ENCODE results near the gene SLC45A1.
"Not testable (repeated sequence)": the region's sequence is repeated elsewhere in the genome, so short reads cannot be mapped to it uniquely, and the experiment has no call there.

Gene SLC45A1

DNA sequence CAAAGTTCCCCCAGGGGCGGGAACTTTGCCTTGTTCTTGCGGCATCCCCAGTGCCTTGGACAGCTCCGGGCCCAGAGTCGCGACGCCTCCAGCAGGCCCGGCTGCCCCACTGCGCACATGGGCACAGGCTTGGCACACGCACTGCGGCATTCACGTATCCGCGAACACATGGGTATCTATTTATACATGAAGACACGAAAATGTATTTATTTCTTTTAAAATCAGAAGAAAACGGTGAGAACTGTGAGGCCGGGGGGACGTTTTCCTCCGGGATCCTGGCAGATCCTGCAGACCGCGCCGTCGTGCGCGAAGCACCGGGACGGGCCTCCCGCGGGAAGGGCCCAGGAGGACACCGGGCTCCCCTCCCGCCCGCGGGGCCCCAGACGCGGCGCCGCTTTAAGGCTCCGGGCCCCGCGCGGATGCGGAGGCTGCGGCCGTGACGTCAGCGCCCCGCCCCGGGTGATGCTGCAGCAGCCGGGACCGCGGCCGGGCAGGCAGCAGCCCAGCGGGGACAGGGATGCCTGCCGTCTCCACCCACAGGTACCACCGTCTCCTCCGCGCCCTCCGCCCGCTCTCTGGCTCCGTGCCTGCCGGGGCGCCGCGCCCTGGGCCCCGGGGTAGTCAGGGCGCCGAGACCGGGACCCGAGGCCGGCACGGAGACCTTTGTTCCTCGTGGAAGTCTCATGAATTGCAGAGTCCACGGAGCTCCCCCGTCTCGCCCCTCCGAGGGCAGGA is at the start of gene SLC45A1:
SLC45A1 (plus strand) TSS at position 468 of the 735 bp plus-strand sequence. CDS start 6,216 bp downstream, outside the sequence.
- peak; percentile 62 for DNase-seq

DNA sequence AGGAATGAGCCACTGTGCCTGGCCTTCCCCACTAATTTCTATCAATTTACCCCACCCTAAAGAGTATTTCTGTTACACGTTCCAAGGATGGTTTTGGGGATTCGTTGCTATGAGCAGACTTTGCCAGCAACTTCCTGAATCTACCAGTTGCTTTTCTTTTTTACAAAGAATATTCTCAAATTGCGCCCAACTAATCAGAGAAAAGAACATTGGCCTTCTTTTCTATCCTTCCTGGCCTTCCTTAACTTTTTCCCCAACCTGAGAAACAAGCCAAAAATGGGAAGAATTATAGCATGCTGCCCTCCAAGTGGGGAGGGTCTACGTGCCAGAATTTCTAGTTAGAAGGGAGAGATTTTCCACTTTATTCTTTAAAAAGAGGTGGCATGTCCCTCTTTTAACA is 44.9 kb upstream of the SLC45A1 start:
- no peak for DNase-seq

DNA sequence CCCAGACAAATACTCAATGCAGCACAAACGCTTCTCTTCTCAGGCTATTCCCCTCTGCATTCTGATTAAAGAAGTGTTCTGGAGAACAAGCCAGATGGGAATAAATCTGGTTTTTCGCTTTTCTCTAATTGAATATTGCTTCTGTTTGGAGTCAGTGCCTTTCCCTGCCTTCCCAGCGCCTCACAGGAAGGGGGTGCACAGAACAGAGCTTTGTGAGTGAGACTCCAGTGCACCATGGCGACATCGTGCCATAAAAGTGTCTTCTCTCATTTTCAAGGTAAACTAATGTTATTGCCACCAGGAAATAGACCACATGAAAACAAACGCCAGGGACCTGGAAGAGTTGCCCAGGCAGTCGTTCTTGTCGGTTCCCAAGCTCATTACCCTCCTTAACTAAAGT is 43.6 kb upstream of the SLC45A1 start:
- DNase-seq, result no peak

DNA sequence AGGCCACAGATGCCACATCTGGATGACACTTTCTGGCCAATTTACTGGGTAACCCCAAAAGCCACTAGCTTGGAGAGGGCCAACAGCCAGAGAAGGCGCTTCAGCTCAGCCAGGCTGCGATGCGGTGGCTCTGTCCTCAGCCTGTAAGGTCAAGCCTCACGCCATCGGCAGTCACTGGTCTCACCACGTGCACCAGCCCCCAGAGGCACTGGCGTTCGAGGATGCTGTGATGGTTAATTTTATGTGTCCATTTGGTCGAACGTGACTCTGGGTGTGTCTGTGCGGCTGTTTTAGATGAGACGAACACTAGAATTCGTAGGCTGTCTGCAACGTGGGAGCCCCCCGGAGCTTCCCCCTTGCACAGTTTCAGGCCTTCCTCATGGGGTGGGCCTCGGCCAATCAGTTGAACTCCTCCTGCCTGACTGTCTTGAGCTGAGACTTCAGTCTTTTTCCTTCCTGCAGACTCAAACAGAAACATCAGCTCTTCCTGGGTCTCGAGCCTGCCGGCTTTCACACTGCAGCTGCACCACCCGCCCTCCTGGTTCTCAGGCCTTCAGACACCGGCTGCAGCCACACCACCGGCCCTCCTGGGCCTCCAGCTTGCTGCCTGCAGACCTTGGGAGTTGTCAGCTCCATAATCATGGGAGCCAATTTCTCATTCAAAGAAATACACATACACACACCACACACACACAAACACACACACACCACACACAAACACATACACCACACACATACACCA is 41.6 kb upstream of the SLC45A1 start:
- no peak for DNase-seq

DNA sequence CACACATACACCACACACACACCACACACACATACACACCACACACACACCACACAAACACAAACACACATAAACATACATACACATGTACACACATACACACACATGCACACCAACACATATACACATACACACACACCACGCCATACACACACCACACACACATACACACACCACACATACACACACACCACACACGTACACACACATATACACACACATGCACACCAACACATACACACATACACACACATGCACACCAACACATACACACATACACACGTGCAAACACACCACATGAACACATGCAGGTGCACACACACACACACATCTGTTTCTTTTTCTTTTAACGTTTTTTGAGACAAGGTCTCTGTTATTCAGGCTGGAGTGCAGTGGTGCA is 41.0 kb upstream of the SLC45A1 start:
- DNase-seq, result no peak

DNA sequence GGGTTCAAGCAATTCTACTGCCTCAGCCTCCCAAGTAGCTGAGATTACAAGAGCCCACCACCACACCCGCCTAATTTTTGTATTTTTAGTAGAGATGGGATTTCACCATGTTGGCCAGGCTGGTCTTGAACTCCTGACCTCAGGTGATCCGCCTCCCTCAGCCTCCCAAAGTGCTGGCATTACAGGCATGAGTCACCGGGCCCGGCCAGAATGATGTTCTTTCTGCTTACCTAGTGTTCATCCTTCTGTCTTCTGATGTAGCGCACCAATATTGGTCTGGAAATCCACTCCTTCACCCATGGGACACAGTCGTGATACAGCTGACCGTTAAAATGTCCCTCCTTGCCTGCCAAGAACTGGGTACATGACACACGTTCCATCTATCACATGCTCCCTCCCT is 39.2 kb upstream of the SLC45A1 start:
- not testable (repeated sequence) for DNase-seq

DNA sequence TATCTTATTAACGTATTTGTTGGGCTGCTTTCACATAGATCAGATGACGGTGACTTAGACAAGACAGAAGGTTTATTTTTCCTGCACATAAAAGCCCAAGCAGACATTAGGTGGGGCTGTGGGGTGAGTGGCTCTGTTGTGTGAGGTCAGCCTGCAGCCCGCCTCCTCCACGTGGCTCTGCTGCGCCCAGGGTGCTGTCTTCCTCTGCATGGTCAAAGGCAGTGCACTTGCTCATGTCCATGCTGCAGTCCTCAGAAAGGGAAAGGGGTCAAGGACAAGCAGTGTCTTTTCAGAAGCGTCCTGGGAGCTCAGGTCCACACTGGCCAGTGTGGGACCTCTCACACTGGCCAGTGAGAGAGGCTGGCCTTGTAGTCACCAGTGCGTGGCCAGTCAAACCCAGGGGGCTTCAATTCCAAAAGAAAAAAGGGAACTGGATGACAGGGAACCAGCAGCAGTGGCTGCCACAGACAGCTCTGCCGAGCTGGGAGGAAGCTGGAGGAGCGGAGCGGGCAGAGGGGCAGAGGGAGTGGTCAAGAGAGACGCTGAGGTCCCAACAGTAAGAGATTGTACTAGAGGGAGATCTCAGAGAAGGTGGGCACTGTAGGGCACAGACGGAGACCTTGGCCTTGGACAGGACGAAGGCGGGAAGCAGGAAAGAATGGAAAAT is 35.9 kb upstream of the SLC45A1 start:
- no peak for DNase-seq

DNA sequence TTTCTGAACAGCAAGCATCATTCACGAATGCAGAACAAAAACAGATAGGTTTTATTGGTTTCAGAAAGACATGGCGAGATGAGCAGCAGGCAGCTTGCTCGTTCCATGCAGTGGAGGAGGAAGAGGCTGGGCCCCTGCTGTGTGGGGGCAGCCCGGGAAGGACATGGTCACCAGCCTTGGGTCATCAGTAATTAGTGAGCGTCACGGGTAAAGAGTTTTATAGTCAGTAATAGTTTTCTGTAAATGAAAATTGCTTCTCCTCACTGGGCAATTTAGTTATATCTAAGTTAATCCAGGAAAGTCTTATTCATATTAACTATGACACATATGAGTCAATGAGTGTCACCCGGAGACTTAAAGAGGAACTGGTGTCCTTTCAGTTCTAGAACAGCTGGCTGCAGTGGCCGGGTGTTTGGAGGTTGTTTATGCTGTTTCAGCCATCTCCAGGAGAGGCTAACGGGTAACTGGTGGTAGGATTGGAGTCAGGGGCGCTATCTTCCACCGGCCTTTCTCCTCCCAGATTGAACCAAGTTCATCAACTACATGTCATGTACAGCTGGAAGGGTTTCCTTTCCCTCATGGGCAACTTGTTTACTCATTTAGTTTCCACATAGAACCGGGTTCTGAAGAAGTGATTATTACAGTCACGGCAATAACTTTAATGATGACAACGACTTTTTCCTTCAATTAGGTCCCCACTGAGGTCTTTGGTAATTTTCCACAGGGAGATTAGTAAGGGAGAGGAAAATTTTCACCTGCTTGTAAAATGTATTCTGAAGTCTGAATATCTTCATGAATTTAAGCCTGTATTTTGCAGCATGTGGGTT is 34.6 kb upstream of the SLC45A1 start:
- no peak for DNase-seq

DNA sequence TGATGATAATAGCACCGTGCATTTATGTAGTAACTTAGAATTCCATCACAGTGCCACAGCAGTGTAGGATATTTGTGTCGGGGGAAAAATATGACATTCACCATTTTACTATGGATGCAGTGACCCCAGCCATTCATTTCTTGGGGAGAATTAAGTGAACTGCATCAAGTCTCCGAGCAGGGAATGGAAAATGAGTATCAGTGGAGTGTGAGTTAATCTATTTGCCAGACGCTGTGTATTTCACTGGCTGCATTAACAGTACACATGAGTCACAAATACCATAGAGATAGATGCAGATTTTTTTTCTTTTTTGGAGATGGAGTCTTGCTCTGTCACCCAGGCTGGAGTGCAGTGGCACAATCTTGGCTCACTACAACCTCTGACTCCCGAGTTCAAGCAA is 33.8 kb upstream of the SLC45A1 start:
- DNase-seq, result no peak

DNA sequence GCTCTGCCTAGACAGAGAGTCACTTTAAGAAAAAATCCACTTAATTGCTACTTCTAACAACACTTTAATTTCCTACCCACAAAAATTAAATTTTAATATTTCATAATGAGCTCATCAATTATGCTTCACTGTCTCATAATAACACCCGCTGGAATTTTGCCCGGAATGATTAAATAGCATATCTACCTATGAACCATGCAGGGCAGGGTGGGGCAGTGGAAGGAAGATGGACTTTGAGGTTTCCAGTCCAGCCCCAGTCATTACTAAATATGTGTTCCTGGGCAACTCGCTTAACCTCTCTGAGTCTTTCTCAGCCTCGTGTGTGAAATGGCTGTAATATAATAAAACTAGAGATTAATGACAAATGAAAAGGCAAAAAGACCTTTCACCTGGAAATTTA is 32.8 kb upstream of the SLC45A1 start:
- no peak for DNase-seq

DNA sequence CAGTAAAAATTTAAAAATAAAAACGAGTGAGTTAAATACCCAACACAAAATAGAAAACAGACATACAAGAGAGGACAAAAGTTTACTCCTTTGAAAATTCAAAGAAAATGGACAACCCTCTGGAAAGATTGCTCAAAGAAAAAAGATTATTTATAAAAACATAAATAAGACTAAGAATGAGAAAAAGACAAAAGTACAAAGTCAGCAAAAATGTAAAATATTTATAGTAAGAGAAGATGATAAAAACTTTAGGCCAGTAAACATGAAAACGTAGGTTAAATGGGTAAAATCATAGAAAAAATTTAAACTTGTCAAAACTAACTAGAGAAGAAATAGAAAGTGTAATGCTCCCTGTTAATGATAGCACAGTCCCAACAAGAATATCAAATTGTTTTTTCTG is 31.9 kb upstream of the SLC45A1 start:
- DNase-seq, result no peak

DNA sequence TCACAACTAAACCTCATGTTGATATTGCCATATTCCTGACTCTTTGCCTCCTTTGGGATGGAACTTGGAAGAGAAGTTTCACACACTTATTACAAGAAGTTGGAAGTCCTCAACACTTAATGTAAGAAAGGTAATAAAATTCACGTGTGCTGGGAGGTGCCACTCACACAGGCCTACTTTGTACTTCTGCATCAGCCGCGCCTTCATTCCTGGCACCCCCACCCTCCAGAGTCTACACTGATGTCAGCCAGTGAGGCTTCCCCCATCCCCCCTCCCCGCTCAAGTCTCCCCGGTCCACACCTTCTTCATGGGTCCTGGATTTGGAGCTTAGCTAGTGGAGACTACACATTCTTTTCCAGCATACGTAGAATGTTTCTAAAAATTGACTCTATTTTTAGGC is 24.8 kb upstream of the SLC45A1 start:
- DNase-seq, result no peak

DNA sequence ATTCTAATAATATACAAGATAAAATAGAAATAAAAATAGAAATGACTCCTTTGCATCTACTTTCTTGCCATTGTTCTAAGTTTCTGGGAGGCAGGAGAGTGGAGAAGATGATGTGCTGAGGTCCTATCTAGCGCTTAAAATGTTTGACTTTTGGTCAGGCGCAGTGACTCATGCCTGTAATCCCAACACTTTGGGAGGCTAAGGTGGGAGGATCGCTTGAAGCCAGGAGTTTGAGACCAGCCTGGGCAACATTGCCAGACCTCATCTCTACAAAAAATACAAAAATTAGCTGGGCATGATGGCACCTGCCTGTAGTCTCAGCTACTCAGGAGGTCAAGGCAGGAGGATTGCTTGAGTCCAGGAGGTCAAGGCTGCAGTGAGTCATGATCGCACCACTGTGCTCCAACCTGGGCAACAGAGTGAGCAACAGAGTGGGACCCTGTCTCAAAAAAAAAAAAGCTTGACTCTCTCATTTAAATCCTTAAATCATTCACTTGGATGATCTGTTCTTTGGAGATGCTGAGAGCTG is 24.2 kb upstream of the SLC45A1 start:
- no peak for DNase-seq

DNA sequence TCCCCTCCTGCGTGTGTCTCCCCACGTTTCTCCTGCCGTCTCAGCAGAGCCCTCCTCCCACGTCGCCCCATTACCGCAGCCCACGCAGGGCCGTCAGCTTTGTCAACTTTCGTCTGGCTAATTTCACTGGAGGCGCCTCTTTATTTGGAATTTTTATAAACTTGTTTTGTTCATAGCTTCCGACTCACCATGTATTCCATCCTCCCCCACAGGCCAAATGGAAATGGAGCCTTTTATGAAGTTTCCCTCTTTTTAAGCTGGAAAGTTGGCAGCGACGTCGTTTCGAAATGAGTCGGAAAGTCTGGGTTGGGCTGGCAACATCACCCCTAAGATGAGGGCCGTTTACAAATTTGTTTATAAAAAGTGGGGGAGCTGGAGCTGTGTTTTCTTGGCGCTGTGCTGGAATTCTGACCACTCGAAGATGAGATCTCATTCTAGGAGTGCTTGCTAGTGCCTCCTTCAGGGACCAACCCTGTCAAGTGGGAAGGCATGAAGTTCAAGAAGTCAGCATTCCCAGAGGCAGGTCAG is 23.7 kb upstream of the SLC45A1 start:
- no peak for DNase-seq

DNA sequence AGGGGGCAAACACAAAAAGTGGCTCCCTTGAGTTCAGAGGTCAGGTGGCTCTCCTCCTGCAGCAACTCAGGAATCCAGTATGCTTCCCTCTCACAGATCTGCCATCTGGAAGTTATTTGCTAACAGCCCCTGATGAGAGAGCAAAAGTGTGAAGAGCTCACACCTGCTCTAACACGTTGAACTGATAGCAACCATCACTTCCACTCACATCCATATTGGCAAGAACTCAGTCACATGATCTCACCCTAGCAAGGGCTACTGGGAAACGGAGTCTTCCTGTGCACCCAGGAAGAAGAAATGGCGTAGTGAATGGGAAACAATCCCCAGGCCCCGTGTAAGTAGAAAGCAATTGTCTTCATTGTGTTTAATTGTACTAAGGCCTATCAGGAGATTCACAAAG is 20.7 kb upstream of the SLC45A1 start:
- DNase-seq, result peak; percentile 92

DNA sequence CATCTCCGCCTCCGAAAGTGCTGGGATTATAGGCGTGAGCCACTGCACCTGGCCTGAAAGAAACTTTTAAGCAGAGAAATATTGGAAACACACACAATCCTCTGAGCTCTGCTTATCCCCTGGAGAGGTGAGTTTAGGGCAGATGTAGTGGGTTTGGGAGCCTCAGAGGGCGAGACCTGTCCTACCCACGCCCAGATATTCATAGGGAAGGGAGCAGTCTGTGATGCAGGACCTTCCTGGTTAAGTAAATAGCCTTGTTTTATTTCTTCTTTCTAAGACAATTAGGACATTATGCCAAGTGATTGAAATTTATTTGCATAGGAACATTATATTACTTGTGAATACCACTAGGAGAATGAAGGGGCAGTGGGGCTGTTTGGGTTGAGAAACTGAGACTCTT is 18.0 kb upstream of the SLC45A1 start:
- DNase-seq, result no peak

DNA sequence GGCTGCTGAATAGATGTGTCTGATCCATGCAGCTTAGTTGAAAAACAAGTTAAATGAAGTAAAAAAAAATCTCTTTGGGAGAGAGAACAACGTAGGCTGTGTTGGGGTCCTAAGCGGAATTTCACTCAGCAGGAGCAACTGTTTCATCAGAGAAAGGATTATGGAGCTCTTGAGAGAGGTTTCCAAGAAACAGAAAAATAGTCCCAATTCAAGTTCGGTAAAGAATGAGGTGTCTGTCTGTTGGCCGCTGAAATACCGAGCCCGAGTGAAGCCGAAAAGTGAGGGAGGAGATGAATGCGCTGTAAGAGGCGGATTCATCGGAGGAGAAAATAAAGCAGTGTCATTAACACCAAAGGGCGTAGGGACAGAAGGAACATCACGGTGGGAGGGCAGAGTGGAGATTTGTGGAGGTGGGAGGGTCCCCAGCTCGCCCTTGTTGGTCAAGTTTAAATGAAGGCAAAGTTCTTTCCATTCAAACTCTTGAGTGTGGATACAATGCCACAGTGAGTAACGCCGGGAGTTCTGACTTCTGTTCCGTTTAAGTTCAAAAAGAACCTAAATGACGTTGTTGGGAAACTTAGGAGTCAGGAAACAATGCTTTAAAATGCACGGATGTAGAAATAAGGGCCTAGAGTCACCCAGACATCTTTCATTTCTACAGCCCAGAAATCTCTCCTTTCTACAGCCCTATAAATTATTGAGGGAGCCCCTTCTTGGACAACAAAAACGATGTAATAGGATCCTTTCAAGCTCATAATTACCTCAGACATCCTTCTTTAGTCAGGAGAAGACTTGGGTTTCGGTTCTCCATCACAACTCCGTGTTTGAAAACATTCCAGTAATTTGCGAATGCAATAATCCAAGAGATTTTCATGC is 15.6 kb upstream of the SLC45A1 start:
- no peak for DNase-seq

DNA sequence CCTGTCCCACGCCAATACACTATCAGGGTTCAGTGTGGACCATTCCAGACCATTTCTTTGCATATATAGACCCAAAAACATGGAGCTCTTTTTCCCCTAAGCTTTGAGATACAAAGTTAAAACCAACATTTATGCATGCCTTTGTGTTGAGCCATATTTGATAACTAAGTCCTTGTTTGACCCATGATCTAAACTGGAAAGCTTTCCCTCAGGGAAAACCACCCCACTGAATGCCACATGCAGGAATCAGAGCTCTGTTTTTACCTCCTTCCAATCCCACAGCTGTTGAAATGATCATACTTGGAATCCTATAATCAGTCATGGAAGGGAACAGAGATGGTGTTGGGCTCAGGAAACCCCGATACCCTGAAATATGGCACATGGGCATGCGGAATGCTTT is 14.8 kb upstream of the SLC45A1 start:
- DNase-seq, result no peak

DNA sequence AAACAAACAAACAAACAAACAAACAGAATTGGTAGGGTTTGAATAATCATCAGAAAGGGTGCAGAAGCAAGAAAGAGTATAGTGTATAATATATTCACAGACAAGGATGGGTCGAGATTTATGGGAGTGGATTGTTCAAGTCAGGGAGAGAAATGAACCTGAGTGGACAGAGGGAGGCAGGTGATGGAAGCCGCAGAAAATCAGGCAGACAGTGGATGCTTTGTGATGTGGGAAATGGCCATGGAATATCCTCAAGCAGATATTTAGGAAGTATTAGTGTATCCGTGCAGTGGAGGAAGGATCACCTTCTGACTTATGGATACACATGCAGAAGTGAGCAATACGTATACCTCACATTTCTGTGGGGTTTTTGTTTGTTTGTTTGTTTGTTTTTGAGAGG is 14.0 kb upstream of the SLC45A1 start:
- no peak for DNase-seq

DNA sequence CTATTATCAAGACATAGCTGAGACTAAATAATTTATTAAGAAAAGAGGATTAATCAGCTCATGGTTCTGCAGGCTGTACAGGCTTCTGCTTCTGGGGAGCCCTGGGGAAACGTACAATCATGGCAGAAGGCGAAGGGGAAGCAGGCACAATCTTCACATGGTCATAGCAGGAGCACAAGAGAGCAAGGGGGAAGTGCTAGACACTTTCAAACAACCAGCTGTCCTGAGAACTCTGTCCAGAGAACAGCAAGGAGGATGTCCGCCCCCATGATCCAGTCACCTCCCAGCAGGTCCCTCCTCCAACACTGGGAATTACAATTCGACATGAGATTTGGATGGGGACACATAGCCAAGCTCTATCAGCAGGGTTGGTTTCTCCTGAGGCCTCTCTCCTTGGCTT is 10.3 kb upstream of the SLC45A1 start:
- DNase-seq, result no peak

DNA sequence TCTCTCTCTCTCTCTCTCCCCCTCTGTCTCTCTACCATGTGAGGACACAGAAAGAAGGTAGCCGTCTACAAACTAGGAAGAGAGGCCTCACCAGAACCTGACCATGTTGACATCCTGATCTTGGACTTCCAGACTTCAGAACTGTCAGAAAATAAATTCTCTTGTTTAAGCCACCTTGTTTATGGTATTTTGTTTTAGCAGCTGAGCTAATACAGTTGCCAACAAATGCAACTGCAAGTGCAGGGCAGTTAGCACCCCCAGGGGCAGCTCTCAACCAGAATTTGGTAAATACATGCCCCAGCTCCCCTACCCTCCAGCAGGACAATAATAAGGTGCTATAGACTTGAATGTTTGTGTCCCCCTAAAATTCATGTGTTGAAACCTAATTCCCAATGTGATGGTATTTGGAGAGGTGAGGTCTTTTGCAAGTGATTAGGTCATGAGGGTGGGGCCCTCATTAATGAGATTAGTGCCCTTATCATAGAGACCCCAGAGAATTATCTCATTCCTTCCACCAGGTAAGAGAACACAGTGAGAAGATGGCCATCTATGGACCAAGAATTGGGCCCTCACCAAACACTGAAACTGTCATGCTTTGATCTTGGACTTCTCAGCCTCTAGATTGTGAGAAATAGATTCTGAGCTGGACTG is 6.7 kb upstream of the SLC45A1 start:
- no peak for DNase-seq
